Measurements from ENCODE around the gene SMYD3. TPM values are rescaled to one million over a fixed set of nuclear protein-coding genes. Genes with fewer than 3 reads are reported as not detected.

The SMYD3 gene
- total and polyA plus RNA-seq, 9 of the 15 experiments (the other 6 are each of a cell fraction or from before 2014, with no cell fraction given), result 128 to 440 (median 197) TPM

- no peak for TF ChIP-seq HOXB6 (CRISPR knock-in tag; IDR thresholded peaks at IDR 0.05; ENCODE audit: borderline replicate concordance)
- TF ChIP-seq ZNF316 (IDR thresholded peaks at IDR 0.05), result peak; percentile 61
- TF ChIP-seq TOE1 (IDR thresholded peaks at IDR 0.05; ENCODE audit: borderline replicate concordance), result peak; percentile 42; the same call in 1 of the 2 replicates
- TF ChIP-seq TOE1 (CRISPR knock-in tag; IDR thresholded peaks at IDR 0.05; ENCODE audit: borderline replicate concordance, low read depth), result no peak
These were observed 367.3 kb downstream of the SMYD3 start (continued) for GRCh38 chr1:246139745-246140182.

- Histone ChIP-seq H4K20me1 (replicated peaks; ENCODE audit: control insufficient read depth, insufficient read depth, low read length) (no peaks in the 10 kb centered on the region), H3K27me3 (ENCODE audit: control insufficient read depth in 2 of 2, insufficient read depth in 2 of 2, low read length in 2 of 2) (no peaks in the 10 kb centered on the region), H3K4me1 (replicated peaks in 1 of 2; ENCODE audit: control insufficient read depth in 2 of 2, insufficient read depth in 2 of 2, low read length in 2 of 2) (peaks cover 0 to 46% of the 10 kb centered on the region in 2 experiments; a peak in 3 of 5 replicates), H3K27ac (ENCODE audit: extremely low read depth, low read depth, low read length) (peak overlapping the region; percentile 16; the same call in 1 of the 3 replicates), H3K4me2 (ENCODE audit: insufficient read depth, low read length) (no peak overlapping the region), H3K9me1 (ENCODE audit: control insufficient read depth, insufficient read depth, low read length) (no peaks in the 10 kb centered on the region), H3K9ac (ENCODE audit: insufficient read depth in 1 of 2, low read depth in 2 of 2, low read length in 2 of 2) (no peak overlapping the region), H3K79me2 (ENCODE audit: control insufficient read depth, insufficient read depth, low read length) (peaks cover 16% of the 10 kb centered on the region; the same call in 1 of the 3 replicates), H3K36me3 (ENCODE audit: control insufficient read depth, insufficient read depth, low read length) (no peaks in the 10 kb centered on the region; the same call in 2 of the 3 replicates), H3K4me3 (no peak overlapping the region), H3K9me3 (replicated peaks; ENCODE audit: control insufficient read depth, insufficient read depth, low read depth, low read length) (no peaks in the 10 kb centered on the region), H2AFZ (ENCODE audit: low read depth, low read length) (no peak overlapping the region)
- TF ChIP-seq LEF1 (IDR thresholded peaks at IDR 0.05), result no peak
- no peak for TF ChIP-seq BDP1 (IDR thresholded peaks at IDR 0.05; ENCODE audit: insufficient read depth, insufficient read length)
- no peak for TF ChIP-seq ZNF780A (CRISPR knock-in tag; IDR thresholded peaks at IDR 0.05)
- no peak for TF ChIP-seq SLC30A9 (CRISPR knock-in tag; IDR thresholded peaks at IDR 0.05)
- no peak for TF ChIP-seq PKNOX1 (IDR thresholded peaks at IDR 0.05)
- no peak for TF ChIP-seq ZNF507 (tag; conservative IDR thresholded peaks at IDR 0.05)
- in situ Hi-C loops (cut with MboI) (no loop called here), intact Hi-C loops (cut with micrococcal nuclease) (no loop called here)
- no peak for DNase-seq (ENCODE audit: extremely low read depth in 1 of 4, low spot score in 3 of 4)
- no peak for FAIRE-seq
- CTCF ChIA-PET (ENCODE audit: low intra/inter-chr PET ratio), result no interaction called here
- no peak for ATAC-seq
- no TSS peak for BruUV-seq (replicated peaks)
- POLR2A ChIA-PET, result interaction anchor here (1.1 to 2.9 kb wide), 4 partner anchors 14 to 30 kb away, joined by 3 to 15 read pairs (median 4); no protein-coding TSS in a partner anchor
- 45% methylated on average over 2 of the region's 2 CpGs for WGBS (ENCODE audit: insufficient coverage, low coverage, missing lambda C conversion rate)
These were observed 368.3 kb downstream of the SMYD3 start for GRCh38 chr1:246138781-246139180.

Measured in K562 (cell line).